HG02852 (cell line): ENCODE results near the gene THADA.
"Not testable (repeated sequence)": the region's sequence is repeated elsewhere in the genome, so short reads cannot be mapped to it uniquely, and the experiment has no call there.

Experiments
- ATAC-seq: cut with Tn5 transposase; IDR thresholded peaks from one replicate; pipeline ENCODE4 v1.9.1; 2021; ENCODE audit warnings: mild to moderate bottlenecking, moderate library complexity; ENCODE audit not compliant: unreplicated experiment

THADA gene

DNA sequence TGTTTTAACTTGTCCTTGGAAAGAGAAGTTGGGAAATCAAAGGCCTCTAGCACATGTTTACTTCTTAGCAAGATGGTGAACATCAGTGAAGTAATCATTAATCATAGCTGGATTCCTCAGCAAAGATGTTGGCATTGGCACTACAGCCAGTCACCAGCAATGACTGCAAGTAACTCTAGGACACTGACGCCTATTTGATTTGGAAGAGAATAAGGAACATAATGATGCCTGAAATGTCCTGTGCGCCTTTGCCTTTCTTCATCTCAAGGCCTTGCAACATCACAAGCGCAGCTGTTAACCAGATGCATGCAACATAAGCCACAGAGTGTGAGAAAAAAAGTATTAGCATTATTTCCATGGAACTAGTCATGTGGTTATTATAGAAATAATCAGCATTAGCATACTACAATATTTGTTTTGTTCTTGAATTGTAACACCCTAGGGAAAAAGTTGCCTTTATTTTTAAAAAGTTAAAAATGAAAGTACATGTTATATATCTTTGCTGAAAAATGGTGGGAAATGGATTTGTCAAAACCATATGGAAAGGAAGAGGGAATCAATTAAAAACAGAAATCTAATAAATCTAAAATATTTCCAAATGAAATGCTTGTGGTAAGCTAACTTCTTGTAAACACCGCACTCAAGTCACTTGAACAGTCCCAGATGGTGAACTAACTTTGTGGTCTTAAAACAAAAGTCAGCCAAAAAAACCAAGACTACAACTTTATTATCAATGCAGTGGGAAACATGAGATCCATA lies 55.6 kb downstream of the THADA start:
- no peak for ATAC-seq

- ATAC-seq: no peak
These were observed 56.4 kb downstream of the THADA start for GRCh38 chr2:43539436-43539835.

GRCh38 chr2:43538034-43538670 lies 57.7 kb downstream of the THADA start:
- no peak for ATAC-seq

DNA sequence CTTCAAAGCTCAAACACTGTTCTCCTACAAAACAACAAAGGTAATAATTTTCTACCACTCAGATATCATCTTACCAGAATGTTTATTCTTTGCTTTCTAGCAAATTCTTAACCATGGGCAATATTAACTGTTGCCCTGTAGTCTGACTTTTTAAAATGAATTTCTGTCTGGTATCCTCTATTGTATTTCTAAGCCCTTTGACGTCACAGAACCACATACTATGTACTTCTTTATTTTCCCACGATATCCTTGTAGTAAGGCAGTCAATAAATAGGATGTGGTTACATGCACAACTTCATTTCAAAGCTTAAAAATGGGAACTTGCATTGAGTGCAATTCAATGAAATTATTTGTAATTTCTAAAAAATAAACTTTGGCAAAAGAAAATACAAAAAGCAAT lies 58.7 kb downstream of the THADA start:
- ATAC-seq: no peak

DNA sequence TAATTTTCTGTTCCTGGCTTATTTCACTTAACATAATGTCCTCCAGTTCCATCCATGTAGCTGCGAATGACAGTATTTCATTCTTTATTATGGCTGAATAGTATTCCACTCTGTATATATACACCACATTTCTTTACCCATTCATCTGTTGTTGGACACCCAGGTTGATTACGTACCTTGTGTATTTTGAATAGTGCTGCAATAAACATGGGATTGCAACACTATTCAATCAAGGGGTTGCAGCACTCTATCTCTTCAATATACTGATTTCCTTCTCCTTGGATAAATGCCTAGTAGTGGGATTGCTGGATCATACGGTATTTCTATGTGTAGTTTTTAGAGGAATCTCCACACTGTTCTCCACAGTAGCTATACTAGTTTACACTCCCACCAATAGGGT lies 61.3 kb downstream of the THADA start:
- no peak for ATAC-seq

DNA sequence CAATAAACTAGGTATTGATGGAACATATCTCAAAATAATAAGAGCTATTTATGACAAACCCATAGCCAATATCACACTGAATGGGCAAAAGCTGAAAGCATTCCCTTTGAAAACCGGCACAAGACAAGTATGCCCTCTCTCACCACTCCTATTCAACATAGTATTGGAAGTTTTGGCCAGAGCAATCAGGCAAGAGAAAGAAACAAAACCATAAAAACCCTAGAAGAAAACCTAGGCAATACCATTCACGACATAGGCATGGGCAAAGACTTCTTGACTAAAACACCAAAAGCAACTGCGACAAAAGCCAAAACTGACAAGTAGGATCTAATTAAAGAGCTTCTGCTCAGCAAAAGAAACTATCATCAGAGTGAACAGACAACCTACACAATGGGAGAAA lies 63.3 kb downstream of the THADA start:
- not testable (repeated sequence) for ATAC-seq

DNA sequence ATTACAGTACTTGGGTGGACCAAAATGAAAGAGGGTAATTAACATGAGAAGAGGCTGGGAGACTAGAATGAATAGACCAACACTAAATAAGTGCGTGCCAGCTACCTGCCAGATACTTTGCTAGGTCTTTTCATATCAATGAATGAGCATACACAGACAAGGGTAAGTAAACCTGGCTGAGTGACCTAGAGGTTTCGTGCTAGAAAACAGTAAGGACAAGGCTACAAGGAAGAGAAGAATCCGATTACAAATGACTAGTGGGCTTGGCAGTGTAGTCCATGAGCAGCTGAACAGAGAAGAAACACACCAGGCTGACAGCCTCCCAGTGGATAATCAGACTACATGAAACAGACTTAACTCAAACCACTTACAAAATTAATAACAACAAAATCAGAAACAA lies 64.6 kb downstream of the THADA start:
- no peak for ATAC-seq

GRCh38 chr2:43526994-43527393 lies 68.8 kb downstream of the THADA start:
- ATAC-seq: no peak

GRCh38 chr2:43525506-43525905 lies 70.3 kb downstream of the THADA start:
- ATAC-seq: no peak

DNA sequence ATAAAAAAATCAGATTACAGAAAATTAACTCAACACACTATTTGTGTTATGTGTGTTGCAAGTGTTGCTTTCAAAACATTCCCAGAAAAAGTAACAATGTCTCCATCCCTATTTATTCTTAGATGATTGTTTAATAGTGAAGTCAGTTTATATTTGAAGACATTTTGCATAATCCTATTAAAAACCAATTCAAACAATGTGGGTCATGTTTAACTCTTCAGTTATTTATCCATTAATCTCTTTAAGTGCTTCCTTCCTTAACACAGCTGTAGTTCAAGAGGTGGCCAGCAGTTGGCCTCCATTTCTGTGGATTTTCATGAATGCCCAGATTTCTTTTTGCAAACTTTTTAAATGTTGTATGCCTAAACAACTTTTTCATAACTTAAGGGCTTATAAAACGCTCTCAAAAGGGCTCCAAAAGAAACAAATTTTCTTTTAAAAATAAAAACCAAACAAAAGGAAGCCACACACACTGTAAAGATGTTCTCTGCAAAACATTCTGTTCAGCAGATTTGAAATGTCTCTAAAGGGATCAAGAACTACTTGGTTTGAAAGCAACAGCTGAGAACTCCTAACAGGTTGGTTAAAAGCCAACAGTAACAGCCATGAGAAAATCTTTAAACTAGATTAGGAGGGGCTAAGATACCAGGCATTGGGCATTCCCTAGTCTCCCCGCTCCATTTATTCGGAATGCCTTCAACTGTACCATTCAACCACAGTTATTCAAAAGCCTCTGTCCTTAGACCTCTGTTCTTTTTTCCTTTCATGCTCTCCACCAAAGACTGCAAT lies 71.5 kb downstream of the THADA start:
- no peak for ATAC-seq

GRCh38 chr2:43522177-43522576 lies 73.7 kb downstream of the THADA start:
- ATAC-seq: no peak

- no peak for ATAC-seq
These were observed 74.3 kb downstream of the THADA start for GRCh38 chr2:43521568-43521967.

- no peak for ATAC-seq
These were observed 74.9 kb downstream of the THADA start for GRCh38 chr2:43520919-43521318.

DNA sequence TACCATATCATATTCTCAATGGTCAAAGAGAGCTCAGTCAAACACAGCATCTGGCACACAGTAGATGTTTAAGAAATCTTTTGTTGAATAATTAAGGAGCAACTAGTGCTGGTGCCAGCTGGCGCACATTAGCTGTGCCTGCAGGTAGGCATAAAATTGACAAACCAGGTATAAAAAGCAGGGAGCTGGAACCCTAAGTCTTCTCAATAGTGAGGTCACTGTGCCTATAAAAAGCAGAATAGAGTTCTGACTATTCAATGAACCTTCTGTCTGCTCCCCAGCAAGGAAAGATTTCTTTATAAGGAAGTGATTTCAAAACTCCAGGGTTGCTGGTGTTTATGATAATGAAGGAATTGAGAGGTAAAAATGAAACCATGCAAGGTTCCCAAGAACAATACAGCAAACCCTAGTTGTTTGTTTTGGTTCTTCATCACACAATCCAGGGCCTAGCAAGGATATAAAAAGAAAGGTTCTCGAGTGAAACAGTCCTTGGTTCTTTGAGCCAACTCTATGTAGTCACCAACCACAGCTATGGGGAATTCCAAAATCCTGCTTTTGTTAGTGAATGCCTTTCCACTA lies 76.1 kb downstream of the THADA start:
- ATAC-seq: no peak

DNA sequence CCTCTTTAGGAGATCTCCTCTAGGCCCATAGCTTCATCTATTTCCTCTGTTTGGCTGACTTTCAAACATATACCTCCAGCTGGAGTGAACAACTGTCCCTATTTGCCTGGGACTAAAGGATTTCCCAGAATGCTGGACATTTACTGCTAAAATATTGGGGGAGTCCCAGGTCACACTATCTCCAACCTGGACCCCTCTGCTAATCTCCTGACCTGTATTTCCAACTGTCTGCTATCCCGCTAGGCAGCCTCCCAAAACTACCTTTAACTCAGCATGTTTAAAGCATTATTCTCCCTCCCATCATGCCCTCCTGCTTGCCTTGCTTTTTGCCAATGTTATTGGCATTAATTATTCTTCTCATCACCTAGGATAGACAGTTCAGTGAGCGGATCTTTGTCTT lies 77.1 kb downstream of the THADA start:
- ATAC-seq: no peak

- ATAC-seq: no peak
These were observed 77.7 kb downstream of the THADA start for GRCh38 chr2:43518181-43518580.

GRCh38 chr2:43515807-43516497 lies 79.9 kb downstream of the THADA start:
- ATAC-seq: no peak

DNA sequence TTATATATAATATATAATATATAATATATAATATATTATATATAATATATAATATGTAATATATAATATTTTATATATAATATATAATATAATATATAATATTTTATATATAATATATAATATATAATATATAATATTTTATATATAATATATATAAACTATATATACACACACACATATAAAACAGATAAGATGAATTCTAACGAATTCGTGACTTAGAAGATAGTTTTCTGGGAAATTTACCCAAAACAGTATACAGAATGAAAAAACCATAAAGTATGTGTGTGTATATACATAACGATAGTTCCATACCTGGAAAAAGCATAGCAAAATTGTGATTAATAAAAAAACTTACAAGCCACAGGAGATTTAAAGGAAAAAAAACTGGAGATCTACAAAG lies 80.6 kb downstream of the THADA start:
- ATAC-seq: no peak

DNA sequence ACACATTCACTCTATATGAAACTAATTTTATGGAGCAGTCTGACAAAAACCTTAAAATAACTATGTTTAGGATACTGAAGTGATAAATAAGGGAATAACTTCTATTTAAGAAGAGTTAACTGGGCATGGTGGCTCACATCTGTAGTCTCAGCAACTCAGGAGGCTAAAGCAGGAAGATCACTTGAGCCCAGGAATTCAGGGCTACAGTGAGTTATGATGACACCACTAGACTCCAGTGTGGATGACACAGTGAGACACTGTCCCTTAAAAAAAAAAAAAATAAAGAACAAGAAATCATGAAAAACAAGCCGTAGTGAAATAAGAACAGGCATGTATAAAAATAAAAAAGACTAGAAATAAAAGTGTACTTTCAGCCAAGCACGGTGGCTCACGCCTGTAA lies 82.0 kb downstream of the THADA start:
- ATAC-seq: no peak

- peak; percentile 70 for ATAC-seq
These were observed 82.6 kb downstream of the THADA start for GRCh38 chr2:43513216-43513615.

- no peak for ATAC-seq
These were observed 84.6 kb downstream of the THADA start for GRCh38 chr2:43511199-43511598.
